ENCODE results near the gene SLC15A5. TPM values are rescaled to one million over a fixed set of nuclear protein-coding genes. Genes with fewer than 3 reads are reported as not detected.

The SLC15A5 gene
- polyA plus RNA-seq, 1 of the 3 experiments (the other 2 are of a cell fraction) = not detected

- TF ChIP-seq CTCF (IDR thresholded peaks at IDR 0.05) = no peak
Observed at GRCh38 chr12:16163146-16163545, 114.3 kb downstream of the SLC15A5 start (continued).

GRCh38 chr12:16159571-16159970 is 117.9 kb downstream of the SLC15A5 start:
- 20% methylated on average over 1 of the region's 1 CpG for WGBS (ENCODE audit: low lambda C conversion rate)
- ChIA-PET CTCF (no interaction called here), POLR2A (no interaction called here)
- Histone ChIP-seq H3K9me3 (no peaks in the 10 kb centered on the region), H3K4me1 (ENCODE audit: control insufficient read depth in 1 of 2, insufficient read depth in 2 of 2, low read depth in 1 of 2, low read length in 1 of 2) (no peaks in the 10 kb centered on the region; a peak in 1 of 4 replicates), H2AFZ (ENCODE audit: low read depth) (no peak overlapping the region), H3K9ac (no peak overlapping the region), H3K27ac (ENCODE audit: low read depth in 2 of 2, low read length in 1 of 2) (no peak overlapping the region), H3K4me2 (no peak overlapping the region), H3K9me2 (no peaks in the 10 kb centered on the region), H3K27me3 (ENCODE audit: insufficient read depth) (no peaks in the 10 kb centered on the region), H3K79me2 (ENCODE audit: insufficient read depth) (no peaks in the 10 kb centered on the region), H3K4me3 (ENCODE audit: low read depth in 2 of 2, low read length in 1 of 2) (no peak overlapping the region), H4K20me1 (ENCODE audit: insufficient read depth) (no peaks in the 10 kb centered on the region), H3K36me3 (replicated peaks in 1 of 2; ENCODE audit: control insufficient read depth in 1 of 2, insufficient read depth in 2 of 2, low read length in 1 of 2) (no peaks in the 10 kb centered on the region), H3F3A (replicated peaks; ENCODE audit: insufficient read depth) (no peaks in the 10 kb centered on the region)
- TF ChIP-seq RAD21 (IDR thresholded peaks at IDR 0.05; ENCODE audit: low read length) (no peak), IRF3 (IDR thresholded peaks at IDR 0.05; ENCODE audit: low read depth, low read length) (no peak), SMC3 (IDR thresholded peaks at IDR 0.05; ENCODE audit: low read depth, low read length) (no peak), ELF1 (IDR thresholded peaks at IDR 0.05) (no peak), JUND (IDR thresholded peaks at IDR 0.05) (no peak), FOSL2 (IDR thresholded peaks at IDR 0.05; ENCODE audit: borderline replicate concordance, low read depth) (no peak), FOXJ3 (CRISPR knock-in tag; IDR thresholded peaks at IDR 0.05) (no peak), TEAD4 (IDR thresholded peaks at IDR 0.05; ENCODE audit: borderline replicate concordance, insufficient read depth) (no peak), RXRA (IDR thresholded peaks at IDR 0.05; ENCODE audit: borderline replicate concordance, low read depth) (no peak), EP300 (IDR thresholded peaks at IDR 0.05; ENCODE audit: borderline replicate concordance in 1 of 2, low read depth in 1 of 2, low read length in 1 of 2) (no peak), USF1 (IDR thresholded peaks at IDR 0.05; ENCODE audit: borderline replicate concordance, low read depth) (no peak), PBX3 (IDR thresholded peaks at IDR 0.05) (no peak), TAF1 (IDR thresholded peaks at IDR 0.05; ENCODE audit: borderline replicate concordance, low read depth, low read length) (no peak), GATA2 (CRISPR knock-in tag; IDR thresholded peaks at IDR 0.05) (no peak), NRF1 (IDR thresholded peaks at IDR 0.05; ENCODE audit: low read depth, low read length) (no peak), MEF2A (IDR thresholded peaks at IDR 0.05; ENCODE audit: borderline replicate concordance, low read depth) (no peak), NFIC (IDR thresholded peaks at IDR 0.05; ENCODE audit: borderline replicate concordance) (no peak), SIN3A (IDR thresholded peaks at IDR 0.05; ENCODE audit: borderline replicate concordance, low read depth, low read length) (no peak), REST (IDR thresholded peaks at IDR 0.05; ENCODE audit: low read depth, low read length) (no peak)
- DNase-seq = no peak
